ENCODE measurements around the gene CT55. TPM values are rescaled to one million over a fixed set of nuclear protein-coding genes. Genes with fewer than 3 reads are reported as not detected.

CT55 gene
- total RNA-seq, 2 donors from 2014 or later, result not detected

- Histone ChIP-seq H3K36me3 (replicated peaks in 1 of 2; ENCODE audit: insufficient read depth in 1 of 2, low read depth in 2 of 2) (no peaks in the 10 kb centered on the region), H3K27ac (no peak overlapping the region), H3K4me1 (no peaks in the 10 kb centered on the region), H3K9me3 (no peaks in the 10 kb centered on the region), H3K4me3 (no peak overlapping the region), H3K27me3 (no peaks in the 10 kb centered on the region)
- intact Hi-C loops (cut with DNase I), result no loop called here
- ATAC-seq (no peak), DNase-seq (no peak)
- 85% methylated on average over 7 of the region's 16 CpGs; no CpG with 5 or more reads in 1 of the 2 donors for WGBS, 2 donors
- no peak for TF ChIP-seq POLR2A (IDR thresholded peaks at IDR 0.05)
Observed at GRCh38 chrX:135194684-135195083, 23.5 kb upstream of the CT55 start.

GRCh38 chrX:135193740-135194139, 22.5 kb upstream of the CT55 start:
- Histone ChIP-seq H3K4me3 (no peak overlapping the region), H3K36me3 (replicated peaks in 1 of 2; ENCODE audit: insufficient read depth in 1 of 2, low read depth in 2 of 2) (no peaks in the 10 kb centered on the region), H3K4me1 (no peaks in the 10 kb centered on the region), H3K27ac (no peak overlapping the region), H3K27me3 (no peaks in the 10 kb centered on the region), H3K9me3 (no peaks in the 10 kb centered on the region)
- no peak for TF ChIP-seq POLR2A (IDR thresholded peaks at IDR 0.05)
- TF ChIP-seq CTCF (IDR thresholded peaks at IDR 0.05), result no peak
- no peak for DNase-seq
- no peak for ATAC-seq
- WGBS, 2 donors, result 59 to 63% methylated on average over 5 to 6 of the region's 6 CpGs
- intact Hi-C loops (cut with DNase I), result no loop called here

- Histone ChIP-seq H3K36me3 (replicated peaks in 1 of 2; ENCODE audit: insufficient read depth in 1 of 2, low read depth in 2 of 2) (no peaks in the 10 kb centered on the region), H3K27ac (no peak overlapping the region)
- no peak for TF ChIP-seq POLR2A (IDR thresholded peaks at IDR 0.05)
- no peak for TF ChIP-seq CTCF (IDR thresholded peaks at IDR 0.05)
Observed at GRCh38 chrX:135191838-135192237, 20.6 kb upstream of the CT55 start.

GRCh38 chrX:135185795-135186443, 14.7 kb upstream of the CT55 start:
- WGBS, 2 donors, result 13 to 46% methylated on average over 5 to 6 of the region's 8 CpGs
- H3K4me3 ChIP-seq, result no peak overlapping the region
- intact Hi-C loops (cut with DNase I), result no loop called here
- H3K27me3 ChIP-seq, result no peaks in the 10 kb centered on the region
- DNase-seq (peak in 3 of 4 donors; percentile 36 to 50 (median 42)), ATAC-seq (peak; percentile 74)
- no peaks in the 10 kb centered on the region for H3K9me3 ChIP-seq
- no peak overlapping the region for H3K27ac ChIP-seq
- H3K36me3 ChIP-seq (replicated peaks in 1 of 2; ENCODE audit: insufficient read depth in 1 of 2, low read depth in 2 of 2), result no peaks in the 10 kb centered on the region
- H3K4me1 ChIP-seq, result no peaks in the 10 kb centered on the region
- TF ChIP-seq POLR2A (IDR thresholded peaks at IDR 0.05) (no peak), CTCF (IDR thresholded peaks at IDR 0.05) (peak in 6 of 7 experiments; percentile 23 to 57 (median 44))

More at GRCh38 chrX:135191838-135192237, 20.6 kb upstream of the CT55 start:
- intact Hi-C loops (cut with DNase I), result no loop called here
- no peaks in the 10 kb centered on the region for H3K9me3 ChIP-seq
- WGBS, 2 donors, result 45 to 48% methylated on average over 3 of the region's 3 CpGs
- H3K4me3 ChIP-seq, result no peak overlapping the region
- ATAC-seq (no peak), DNase-seq (no peak)
- H3K27me3 ChIP-seq, result no peaks in the 10 kb centered on the region
- no peaks in the 10 kb centered on the region for H3K4me1 ChIP-seq

- no peaks in the 10 kb centered on the region for H3K36me3 ChIP-seq (replicated peaks in 1 of 2; ENCODE audit: insufficient read depth in 1 of 2, low read depth in 2 of 2)
- H3K9me3 ChIP-seq, result no peaks in the 10 kb centered on the region
- H3K27ac ChIP-seq, result no peak overlapping the region
- TF ChIP-seq POLR2A (IDR thresholded peaks at IDR 0.05) (no peak), CTCF (IDR thresholded peaks at IDR 0.05) (no peak)
- no peak for ATAC-seq
- WGBS, 2 donors, result 68 to 81% methylated on average over 3 of the region's 3 CpGs
- no peak for DNase-seq
- no peaks in the 10 kb centered on the region for H3K27me3 ChIP-seq
- intact Hi-C loops (cut with DNase I), result no loop called here
- H3K4me3 ChIP-seq, result no peak overlapping the region
- H3K4me1 ChIP-seq, result no peaks in the 10 kb centered on the region
Observed at GRCh38 chrX:135178636-135179035, 7.4 kb upstream of the CT55 start.

Data from body of pancreas (tissue), 4 donors.